ENCODE results near the gene P2RX1. TPM values are rescaled to one million over a fixed set of nuclear protein-coding genes. Genes with fewer than 3 reads are reported as not detected.

P2RX1 gene
- total RNA-seq, 1 donor from 2014 or later, result 8.7 TPM

- Histone ChIP-seq H3K4me1 (peaks cover 40% of the 10 kb centered on the region), H3K36me3 (peaks cover 35% of the 10 kb centered on the region), H3K27me3 (ENCODE audit: low read depth) (no peaks in the 10 kb centered on the region), H3K4me3 (no peak overlapping the region), H3K27ac (no peak overlapping the region), H3K9me3 (no peaks in the 10 kb centered on the region)
- ATAC-seq (no peak), DNase-seq (no peak)
- intact Hi-C loops (cut with DNase I), result no loop called here
- TF ChIP-seq, protein P1, sequence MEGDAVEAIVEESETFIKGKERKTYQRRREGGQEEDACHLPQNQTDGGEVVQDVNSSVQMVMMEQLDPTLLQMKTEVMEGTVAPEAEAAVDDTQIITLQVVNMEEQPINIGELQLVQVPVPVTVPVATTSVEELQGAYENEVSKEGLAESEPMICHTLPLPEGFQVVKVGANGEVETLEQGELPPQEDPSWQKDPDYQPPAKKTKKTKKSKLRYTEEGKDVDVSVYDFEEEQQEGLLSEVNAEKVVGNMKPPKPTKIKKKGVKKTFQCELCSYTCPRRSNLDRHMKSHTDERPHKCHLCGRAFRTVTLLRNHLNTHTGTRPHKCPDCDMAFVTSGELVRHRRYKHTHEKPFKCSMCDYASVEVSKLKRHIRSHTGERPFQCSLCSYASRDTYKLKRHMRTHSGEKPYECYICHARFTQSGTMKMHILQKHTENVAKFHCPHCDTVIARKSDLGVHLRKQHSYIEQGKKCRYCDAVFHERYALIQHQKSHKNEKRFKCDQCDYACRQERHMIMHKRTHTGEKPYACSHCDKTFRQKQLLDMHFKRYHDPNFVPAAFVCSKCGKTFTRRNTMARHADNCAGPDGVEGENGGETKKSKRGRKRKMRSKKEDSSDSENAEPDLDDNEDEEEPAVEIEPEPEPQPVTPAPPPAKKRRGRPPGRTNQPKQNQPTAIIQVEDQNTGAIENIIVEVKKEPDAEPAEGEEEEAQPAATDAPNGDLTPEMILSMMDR (IDR thresholded peaks at IDR 0.05), result no peak
These were observed 31.0 kb downstream of the P2RX1 start for GRCh38 chr17:3885271-3885670.

- Histone ChIP-seq H3K9me3 (no peaks in the 10 kb centered on the region), H3K27ac (no peak overlapping the region), H3K4me3 (no peak overlapping the region), H3K27me3 (ENCODE audit: low read depth) (no peaks in the 10 kb centered on the region), H3K36me3 (peaks cover 40% of the 10 kb centered on the region), H3K4me1 (peaks cover 33% of the 10 kb centered on the region)
- intact Hi-C loops (cut with DNase I), result no loop called here
- no peak for ATAC-seq
- TF ChIP-seq, protein P1 (IDR thresholded peaks at IDR 0.05), result no peak
- DNase-seq, result no peak
These were observed 32.1 kb downstream of the P2RX1 start for GRCh38 chr17:3884188-3884587.

GRCh38 chr17:3882276-3882675, 34.0 kb downstream of the P2RX1 start:
- no peaks in the 10 kb centered on the region for H3K9me3 ChIP-seq
- peaks cover 21% of the 10 kb centered on the region for H3K4me1 ChIP-seq
- no peak for DNase-seq
- ATAC-seq, result no peak
- no peaks in the 10 kb centered on the region for H3K27me3 ChIP-seq (ENCODE audit: low read depth)
- no peak overlapping the region for H3K27ac ChIP-seq
- TF ChIP-seq, protein P1 (IDR thresholded peaks at IDR 0.05), result no peak
- peaks cover 43% of the 10 kb centered on the region for H3K36me3 ChIP-seq
- H3K4me3 ChIP-seq, result no peak overlapping the region
- intact Hi-C loops (cut with DNase I), result no loop called here

GRCh38 chr17:3880983-3881382, 35.3 kb downstream of the P2RX1 start:
- H3K27me3 ChIP-seq (ENCODE audit: low read depth), result no peaks in the 10 kb centered on the region
- H3K9me3 ChIP-seq, result no peaks in the 10 kb centered on the region
- TF ChIP-seq, protein P1 (IDR thresholded peaks at IDR 0.05), result no peak
- peaks cover 8% of the 10 kb centered on the region for H3K4me1 ChIP-seq
- no peak overlapping the region for H3K4me3 ChIP-seq
- H3K36me3 ChIP-seq, result peaks cover 50% of the 10 kb centered on the region
- no peak for DNase-seq
- no peak overlapping the region for H3K27ac ChIP-seq
- ATAC-seq, result no peak
- intact Hi-C loops (cut with DNase I), result no loop called here

DNA sequence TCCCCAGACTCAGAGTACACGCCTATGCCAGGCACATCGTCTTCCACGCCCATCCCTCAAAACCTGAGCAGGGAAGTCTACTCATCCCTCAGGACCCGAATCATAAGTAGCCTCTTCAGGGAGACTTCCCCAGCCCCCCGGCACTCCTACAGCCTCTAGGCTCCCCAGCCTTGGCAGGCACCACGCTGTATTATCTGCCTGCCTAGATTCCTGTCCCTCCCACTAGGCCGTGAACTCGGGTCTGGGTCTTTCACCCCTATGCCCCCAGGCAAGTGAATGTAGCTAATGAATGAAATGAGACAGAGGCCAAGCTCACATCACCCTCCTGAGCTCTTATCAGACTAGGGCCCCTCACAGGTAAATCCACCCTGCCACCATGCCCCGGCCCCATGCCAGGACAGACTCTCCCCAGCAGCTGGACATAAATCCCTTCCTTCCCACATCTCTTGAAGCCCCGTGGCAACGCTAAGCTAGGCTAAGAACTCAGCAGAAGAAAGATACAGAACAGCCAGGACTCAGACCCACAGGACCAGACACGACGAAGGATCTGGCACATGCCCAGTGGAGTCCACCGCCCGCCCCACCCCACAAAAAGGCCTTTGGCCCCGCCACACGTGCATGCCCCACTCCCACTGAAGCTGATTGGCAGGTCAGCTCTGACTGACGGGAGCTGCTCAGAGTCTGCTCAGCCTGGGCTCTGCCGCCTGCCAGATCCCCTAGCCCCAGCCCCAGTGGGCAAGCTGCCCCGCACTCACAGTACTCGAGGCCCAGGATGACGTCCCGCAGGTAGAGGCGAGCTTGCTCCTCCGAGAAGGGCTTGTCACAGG, 36.5 kb downstream of the P2RX1 start:
- DNase-seq, result no peak
- Histone ChIP-seq H3K4me1 (no peaks in the 10 kb centered on the region), H3K4me3 (no peak overlapping the region), H3K9me3 (no peaks in the 10 kb centered on the region), H3K27ac (no peak overlapping the region), H3K36me3 (peaks cover 51% of the 10 kb centered on the region), H3K27me3 (ENCODE audit: low read depth) (no peaks in the 10 kb centered on the region)
- TF ChIP-seq, protein P1 (IDR thresholded peaks at IDR 0.05), result no peak
- no peak for ATAC-seq
- intact Hi-C loops (cut with DNase I), result no loop called here

Data from lower lobe of right lung (tissue), 2 donors.